Fibroblast of lung (primary cell): ENCODE results near the gene N4BP3.

Source experiments
- CTCF ChIP-seq, 2 donors: IDR thresholded peaks in 1 of 2; conservative IDR thresholded peaks in 1 of 2; 1 replicate in 1 of 2; 2 replicates in 1 of 2; pipeline ENCODE4 v1.5.1; 2011 to 2012; ENCODE audit warnings: low read length in 2 of 2, control low read depth in 1 of 2, inconsistent platforms in 1 of 2, low read depth in 1 of 2, mild to moderate bottlenecking in 1 of 2
- EZH2 ChIP-seq: IDR thresholded peaks from 2 replicates; pipeline ENCODE4 v1.5.1; 2012; ENCODE audit warnings: low read length, control low read depth, mild to moderate bottlenecking; ENCODE audit errors: missing control alignments

GRCh38 chr5:178081571-178082243 is 31.6 kb upstream of the N4BP3 start:
- TF ChIP-seq CTCF (conservative IDR thresholded peaks at IDR 0.05 in 1 of 2, IDR thresholded peaks at IDR 0.05 in 1 of 2; ENCODE audit: low read depth in 1 of 2, low read length in 2 of 2): no peak
- no peak for TF ChIP-seq EZH2
